HFF-Myc (cell line): ENCODE results near the gene FOXO3.

Source experiments
- DNase-seq: peaks from one replicate; pipeline ENCODE4 v3.0.0-alpha.2; 2011; ENCODE audit warnings: low read depth; ENCODE audit errors: extremely low read depth
- H3K4me3 ChIP-seq: replicated peaks from 2 replicates; pipeline ENCODE4 v1.5.1; 2011; ENCODE audit warnings: low read depth, mild to moderate bottlenecking, control low read depth, low read length
- CTCF ChIP-seq: IDR thresholded peaks from 2 replicates; pipeline ENCODE4 v1.5.1; 2012; ENCODE audit warnings: mild to moderate bottlenecking, low read depth, low read length, control low read depth; ENCODE audit errors: missing control alignments

Gene FOXO3

DNA sequence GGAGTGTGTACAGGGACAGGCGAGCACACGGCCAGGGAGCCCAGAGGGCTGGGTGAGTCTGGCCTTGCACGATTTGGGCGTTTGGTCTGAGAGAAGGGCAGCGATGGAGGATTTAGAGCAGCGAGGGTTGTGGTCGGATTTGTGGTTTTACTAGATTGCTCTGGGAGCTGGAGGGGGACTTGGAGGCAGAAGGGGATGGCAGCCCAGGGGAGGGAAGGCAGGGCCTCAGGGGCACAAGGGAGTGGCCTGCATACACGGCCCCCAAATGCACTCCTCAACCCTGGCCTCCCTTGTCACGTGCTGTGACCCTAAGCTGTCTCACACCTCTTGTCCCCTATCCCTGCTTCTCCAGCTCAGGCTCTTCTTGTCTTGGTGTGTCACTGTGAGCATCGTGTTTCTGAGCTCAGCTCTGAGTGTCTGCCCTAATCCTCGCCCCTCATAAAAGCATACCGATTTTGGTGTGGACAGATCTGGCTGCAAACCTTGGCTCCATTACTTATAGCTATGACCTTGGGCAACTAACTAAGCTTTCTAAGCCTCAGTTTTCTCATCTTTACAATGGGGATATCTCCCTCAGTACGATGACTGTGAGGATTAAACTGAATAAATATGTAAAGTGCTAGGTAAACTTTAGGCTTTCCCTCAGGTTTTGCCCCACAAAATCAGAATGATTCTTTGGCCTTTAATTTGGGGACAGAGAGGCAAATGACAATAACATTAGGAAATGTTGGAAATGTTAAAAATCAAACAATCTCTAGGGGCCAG, 167.4 kb downstream of the FOXO3 start:
- H3K4me3 ChIP-seq: no peak overlapping the region
- no peak for TF ChIP-seq CTCF
- no peak for DNase-seq

- H3K4me3 ChIP-seq: no peak overlapping the region
- TF ChIP-seq CTCF: no peak
- DNase-seq: no peak
These were observed 168.1 kb downstream of the FOXO3 start for GRCh38 chr6:108728826-108729225.

DNA sequence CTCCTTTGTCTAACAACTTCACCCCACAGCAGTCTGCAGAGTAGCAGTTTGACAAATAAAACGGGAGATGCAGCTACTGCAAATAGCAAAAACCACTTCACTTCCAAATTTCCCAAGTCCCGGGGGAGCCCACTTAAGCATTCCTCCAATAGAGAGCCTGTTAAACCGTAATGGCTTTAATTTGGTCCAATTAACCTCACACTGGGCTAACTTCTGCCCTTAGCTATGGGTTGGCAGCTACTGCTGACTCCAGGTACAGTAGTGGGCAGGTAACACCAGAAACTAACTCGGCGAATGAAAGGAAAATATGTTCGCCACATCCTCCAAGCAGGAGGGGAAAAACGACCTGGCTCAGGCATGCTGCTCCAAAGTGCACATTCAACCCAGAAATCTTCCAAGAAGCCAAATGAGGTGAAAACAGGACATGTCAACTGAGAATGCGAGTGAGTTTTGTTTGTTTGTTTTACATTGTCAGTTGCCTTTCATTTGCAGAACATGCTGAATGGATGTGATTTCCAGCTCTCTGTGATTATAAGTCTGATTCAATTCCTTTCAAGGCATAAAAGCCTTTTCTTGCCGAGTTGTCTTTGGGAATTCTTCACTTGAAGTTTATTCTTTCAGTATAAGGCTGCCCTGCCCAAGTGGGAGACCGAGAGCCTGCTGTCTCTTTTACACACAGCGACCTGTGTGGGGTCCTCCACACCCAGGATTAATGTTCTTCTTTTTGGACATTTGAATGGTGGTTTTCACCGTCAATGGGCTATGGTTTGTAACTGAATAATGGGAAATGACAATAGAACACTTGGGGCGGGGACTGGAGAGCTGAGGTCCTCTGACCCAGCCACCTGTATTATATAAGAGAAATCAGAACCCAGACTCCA, 170.2 kb downstream of the FOXO3 start:
- no peak for DNase-seq
- no peak for TF ChIP-seq CTCF
- H3K4me3 ChIP-seq: no peak overlapping the region

DNA sequence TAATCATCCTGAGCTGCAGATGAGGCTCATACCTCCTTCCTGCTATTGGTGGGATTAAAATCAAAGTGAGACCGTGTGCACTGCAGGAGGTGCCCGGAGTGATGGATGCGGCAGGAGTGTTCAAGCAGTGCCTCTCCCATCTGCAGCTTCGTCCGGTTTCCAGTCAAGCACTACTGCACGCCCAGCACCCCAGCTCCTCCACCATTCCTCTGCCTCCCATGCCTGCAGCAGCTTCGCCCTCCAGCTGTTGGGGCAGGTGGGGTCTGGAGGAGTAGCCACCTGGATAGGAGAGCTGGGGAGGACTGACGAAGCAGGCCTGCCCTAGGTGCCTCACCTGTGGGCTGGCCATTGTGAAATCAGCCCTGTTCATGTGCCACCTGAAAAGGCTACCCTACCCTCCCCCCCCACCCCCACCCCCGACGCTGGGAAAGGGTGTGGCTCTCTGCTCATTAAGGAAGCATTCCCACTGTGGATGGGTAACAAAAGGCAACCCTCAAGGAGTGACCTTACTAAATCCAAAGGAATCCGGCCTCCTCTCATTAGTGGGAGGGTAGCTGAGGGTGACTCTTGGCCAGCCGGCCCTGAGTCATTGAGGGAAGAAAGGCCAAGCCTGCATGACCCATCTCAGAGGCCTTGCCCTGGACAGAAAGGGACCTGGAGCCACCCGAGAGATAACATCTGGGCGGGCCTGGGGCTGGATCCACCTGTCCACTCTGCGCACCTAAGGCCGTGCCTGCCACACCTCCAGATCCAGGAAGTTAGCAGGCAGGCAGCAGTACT, 171.6 kb downstream of the FOXO3 start:
- no peak for DNase-seq
- TF ChIP-seq CTCF: no peak
- no peak overlapping the region for H3K4me3 ChIP-seq

DNA sequence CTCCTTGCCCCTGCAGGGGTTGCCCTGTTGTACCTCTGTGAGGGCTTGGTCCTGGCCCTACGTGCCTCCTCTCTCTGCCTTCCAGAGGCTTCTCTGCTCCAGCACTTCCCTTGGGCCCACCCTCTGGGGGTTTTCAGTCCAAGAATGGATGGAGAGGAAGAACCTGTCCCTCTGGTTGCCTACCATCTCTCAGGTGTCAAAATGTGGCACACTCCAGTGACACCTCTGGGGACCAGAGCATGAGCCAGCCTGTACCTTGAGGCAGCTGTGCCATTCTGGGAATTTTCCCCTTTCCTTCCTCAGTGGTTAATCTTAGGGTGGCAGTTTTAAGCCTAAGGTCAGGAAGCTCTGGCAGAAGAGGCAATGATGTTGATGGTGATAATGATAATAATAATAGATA, 172.3 kb downstream of the FOXO3 start:
- no peak overlapping the region for H3K4me3 ChIP-seq

More for the DNA sequence above, 172.3 kb downstream of the FOXO3 start:
- DNase-seq: no peak
- no peak for TF ChIP-seq CTCF
